ENCODE data around the gene DCAF11.

The DCAF11 gene

GRCh38 chr14:24084440-24084839, 30.1 kb upstream of the DCAF11 start:
- DNase-seq (ENCODE audit: low read depth): no peak
- H3K4me3 ChIP-seq (ENCODE audit: low read depth, low read length): no peak overlapping the region
- in situ Hi-C loops (cut with HindIII; ENCODE audit: low sequenced_read_pairs): no loop called here
- TF ChIP-seq CTCF (IDR thresholded peaks at IDR 0.05; ENCODE audit: low read depth, low read length, missing control alignments): no peak

DNA sequence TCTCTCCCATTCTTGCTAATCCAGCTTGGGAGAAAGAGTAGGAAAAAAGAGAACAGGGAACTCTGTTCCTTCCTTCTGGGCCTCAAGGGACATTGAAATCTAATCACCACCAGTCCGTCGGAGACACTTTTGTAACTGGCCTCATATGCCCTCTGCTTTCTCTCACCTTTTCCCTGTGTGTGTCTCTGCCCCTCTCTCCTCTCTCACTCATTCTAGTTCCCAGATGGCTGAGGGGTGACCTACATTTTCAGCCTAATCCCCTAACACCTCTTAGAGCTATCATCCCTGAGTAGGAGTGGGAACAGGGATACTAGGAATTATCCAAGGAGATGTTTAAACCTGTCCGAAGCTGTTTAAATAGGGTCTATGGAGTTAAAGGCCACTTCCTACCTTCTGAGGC, 29.4 kb upstream of the DCAF11 start:
- no peak for TF ChIP-seq CTCF (IDR thresholded peaks at IDR 0.05; ENCODE audit: low read depth, low read length, missing control alignments)
- no peak overlapping the region for H3K4me3 ChIP-seq (ENCODE audit: low read depth, low read length)
- in situ Hi-C loops (cut with HindIII; ENCODE audit: low sequenced_read_pairs): no loop called here
- DNase-seq (ENCODE audit: low read depth): no peak

GRCh38 chr14:24086193-24086955, 28.2 kb upstream of the DCAF11 start:
- in situ Hi-C loops (cut with HindIII; ENCODE audit: low sequenced_read_pairs): no loop called here
- no peak for DNase-seq (ENCODE audit: low read depth)
- no peak for TF ChIP-seq CTCF (IDR thresholded peaks at IDR 0.05; ENCODE audit: low read depth, low read length, missing control alignments)
- no peak overlapping the region for H3K4me3 ChIP-seq (ENCODE audit: low read depth, low read length)

- in situ Hi-C loops (cut with HindIII; ENCODE audit: low sequenced_read_pairs): no loop called here
- DNase-seq (ENCODE audit: low read depth): no peak
- TF ChIP-seq CTCF (IDR thresholded peaks at IDR 0.05; ENCODE audit: low read depth, low read length, missing control alignments): no peak
- no peak overlapping the region for H3K4me3 ChIP-seq (ENCODE audit: low read depth, low read length)
Measured at GRCh38 chr14:24087004-24087403, 27.6 kb upstream of the DCAF11 start.

DNA sequence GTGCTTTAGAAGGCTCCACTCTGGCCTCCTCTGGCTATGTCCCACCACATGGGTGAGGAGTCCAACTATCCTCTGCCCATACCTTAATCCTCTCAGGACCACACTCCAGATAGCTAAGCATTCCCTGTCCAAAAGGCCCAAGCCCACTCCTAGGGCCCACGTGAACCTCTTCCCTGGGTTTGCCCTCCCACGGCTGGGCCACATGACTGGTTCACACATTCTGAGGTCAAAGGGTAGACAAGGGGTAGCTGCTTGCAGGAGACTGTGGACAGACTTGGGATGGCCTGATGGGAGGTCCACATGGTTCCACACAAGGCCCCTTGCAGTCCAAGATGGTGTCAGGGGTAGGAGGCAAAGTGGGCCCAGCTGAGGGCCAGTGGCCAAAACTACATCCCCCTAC, 26.5 kb upstream of the DCAF11 start:
- in situ Hi-C loops (cut with HindIII; ENCODE audit: low sequenced_read_pairs): no loop called here
- TF ChIP-seq CTCF (IDR thresholded peaks at IDR 0.05; ENCODE audit: low read depth, low read length, missing control alignments): no peak
- H3K4me3 ChIP-seq (ENCODE audit: low read depth, low read length): no peak overlapping the region
- no peak for DNase-seq (ENCODE audit: low read depth)

GRCh38 chr14:24089890-24090289, 24.7 kb upstream of the DCAF11 start:
- H3K4me3 ChIP-seq (ENCODE audit: low read depth, low read length): no peak overlapping the region
- DNase-seq (ENCODE audit: low read depth): no peak
- no peak for TF ChIP-seq CTCF (IDR thresholded peaks at IDR 0.05; ENCODE audit: low read depth, low read length, missing control alignments)
- in situ Hi-C loops (cut with HindIII; ENCODE audit: low sequenced_read_pairs): no loop called here
